Thymus (tissue), 11 donors: ENCODE results near the gene PRR36. TPM values are rescaled to one million over a fixed set of nuclear protein-coding genes. Genes with fewer than 3 reads are reported as not detected.

ENCODE experiments used
- DNase-seq, 9 donors: peaks; one replicate each; pipeline ENCODE4 v3.0.0-alpha.2; 2013; ENCODE audit warnings: low spot score in 9 of 9, low read depth in 6 of 9, missing footprints in 1 of 9
- H3K27ac ChIP-seq, 2 donors: one replicate each; pipeline ENCODE4 v1.5.1; 2013; ENCODE audit warnings: control low read depth in 1 of 2, low read depth in 1 of 2, low read length in 1 of 2, mild to moderate bottlenecking in 1 of 2, moderate library complexity in 1 of 2
- H3K27me3 ChIP-seq, 2 donors: one replicate each; pipeline ENCODE4 v1.5.1; 2013; ENCODE audit warnings: low read length in 1 of 2; ENCODE audit not compliant: control insufficient read depth in 2 of 2, insufficient read depth in 1 of 2
- H3K36me3 ChIP-seq, 2 donors: one replicate each; pipeline ENCODE4 v1.5.1; 2013; ENCODE audit warnings: low read length in 1 of 2, mild to moderate bottlenecking in 1 of 2, moderate library complexity in 1 of 2; ENCODE audit not compliant: control insufficient read depth in 2 of 2, insufficient read depth in 2 of 2
- H3K4me1 ChIP-seq, 2 donors: one replicate each; pipeline ENCODE4 v1.5.1; 2013; ENCODE audit warnings: low read length in 2 of 2; ENCODE audit not compliant: control insufficient read depth in 2 of 2, insufficient read depth in 2 of 2
- H3K4me3 ChIP-seq, 2 donors: one replicate each; pipeline ENCODE4 v1.5.1; 2013; ENCODE audit warnings: low read length in 2 of 2, control low read depth in 1 of 2, mild to moderate bottlenecking in 1 of 2
- H3K9me3 ChIP-seq, 2 donors: one replicate each; pipeline ENCODE4 v1.5.1; 2013; ENCODE audit warnings: low read length in 1 of 2, mild to moderate bottlenecking in 1 of 2; ENCODE audit not compliant: control insufficient read depth in 2 of 2, insufficient read depth in 1 of 2
- WGBS: extraction: QIAGEN DNeasy Blood & Tissue Kit; methylation state at CpG from one replicate; pipeline ENCODE4 v1.1.7; 2013; 5-methylcytosine and 5-hydroxymethylcytosine counted together
- polyA plus RNA-seq: library from polyadenylated mRNA; stranded (reverse); fragments of 200-250 nt; gene quantifications from one replicate; pipeline ENCODE4 v1.2.3, GENCODE V29; 2013
- total RNA-seq: library from RNA; stranded (reverse); fragments of 120-200 nt; gene quantifications from one replicate; pipeline ENCODE4 v1.2.4, GENCODE V29; 2013
- donor health status: healthy.

The PRR36 gene
- total and polyA plus RNA-seq, 2 donors, result 0.09 to 0.16 TPM

DNA sequence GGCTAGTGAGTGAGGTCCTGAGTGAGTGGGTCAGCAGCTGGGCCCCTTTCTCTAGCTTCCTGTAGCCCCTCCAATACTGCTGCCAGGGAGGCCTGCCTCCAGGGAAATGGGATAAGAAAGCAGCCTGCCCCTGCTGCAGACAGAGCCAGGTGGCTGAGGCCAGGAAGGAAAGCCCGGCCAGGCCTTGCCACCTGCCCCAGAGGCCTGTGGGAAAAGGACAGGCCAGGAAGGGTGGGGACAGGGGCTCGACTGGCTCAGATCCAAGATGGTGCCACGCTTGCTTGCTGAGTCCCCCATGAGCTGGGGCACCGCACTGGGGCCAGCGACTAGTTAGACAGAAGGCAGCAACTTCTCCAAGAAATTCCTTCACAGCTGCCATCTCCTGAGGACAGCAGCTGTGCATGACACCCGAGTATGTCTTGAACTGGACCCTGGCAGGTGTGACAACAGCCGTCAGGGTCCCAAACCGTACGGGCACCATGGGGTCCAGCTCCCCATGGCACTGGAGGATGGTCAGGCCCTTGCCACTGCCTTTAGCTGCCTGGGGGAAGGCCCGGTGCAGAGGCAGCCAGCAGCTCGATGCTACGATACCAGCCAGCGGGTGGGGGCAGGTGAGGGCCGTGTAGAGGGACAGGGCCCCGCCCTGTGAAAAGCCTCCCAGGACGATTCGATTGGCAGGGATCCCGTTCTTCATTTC, 5.1 kb upstream of the PRR36 start:
- peaks cover 5 to 7% of the 10 kb centered on the region in 2 donors for H3K4me1 ChIP-seq
- WGBS, result 90% methylated on average over 18 of the region's 18 CpGs
- H3K9me3 ChIP-seq, result peaks cover 0 to 2% of the 10 kb centered on the region in 2 donors
- no peak overlapping the region for H3K27ac ChIP-seq
- peaks cover 7 to 34% of the 10 kb centered on the region in 2 donors for H3K27me3 ChIP-seq
- H3K4me3 ChIP-seq, result no peak overlapping the region
- H3K36me3 ChIP-seq, result no peaks in the 10 kb centered on the region
- DNase-seq, result no peak

GRCh38 chr19:7877249-7877836, 3.2 kb upstream of the PRR36 start:
- no peak overlapping the region for H3K4me3 ChIP-seq
- no peaks in the 10 kb centered on the region for H3K36me3 ChIP-seq
- H3K9me3 ChIP-seq, result peaks cover 2 to 10% of the 10 kb centered on the region in 2 donors
- H3K27me3 ChIP-seq, result peaks cover 25 to 53% of the 10 kb centered on the region in 2 donors
- WGBS, result 95% methylated on average over 6 of the region's 6 CpGs
- H3K4me1 ChIP-seq, result peaks cover 5 to 7% of the 10 kb centered on the region in 2 donors
- no peak overlapping the region for H3K27ac ChIP-seq
- DNase-seq, result no peak

- peaks cover 32 to 74% of the 10 kb centered on the region in 2 donors for H3K27me3 ChIP-seq
- peaks cover 4 to 25% of the 10 kb centered on the region in 2 donors for H3K9me3 ChIP-seq
- H3K36me3 ChIP-seq, result no peaks in the 10 kb centered on the region
- H3K27ac ChIP-seq, result no peak overlapping the region
- H3K4me1 ChIP-seq, result peaks cover 5 to 25% of the 10 kb centered on the region in 2 donors
- peak overlapping the region in 1 of 2 donors; percentile 39 for H3K4me3 ChIP-seq
- DNase-seq, result peak in 1 of 9 donors; percentile 29
- 27% methylated on average over 12 of the region's 12 CpGs for WGBS
These were observed 695 bp upstream of the PRR36 start for GRCh38 chr19:7874897-7875273.

- H3K36me3 ChIP-seq, result no peaks in the 10 kb centered on the region
- peaks cover 4 to 25% of the 10 kb centered on the region in 2 donors for H3K9me3 ChIP-seq
- no peak for DNase-seq
- H3K27ac ChIP-seq, result no peak overlapping the region
- 22% methylated on average over 53 of the region's 53 CpGs for WGBS
- H3K4me1 ChIP-seq, result peaks cover 7 to 36% of the 10 kb centered on the region in 2 donors
- no peak overlapping the region for H3K4me3 ChIP-seq
- peaks cover 32 to 76% of the 10 kb centered on the region in 2 donors for H3K27me3 ChIP-seq
These were observed 700 bp downstream of the PRR36 start for GRCh38 chr19:7873304-7874075.

DNA sequence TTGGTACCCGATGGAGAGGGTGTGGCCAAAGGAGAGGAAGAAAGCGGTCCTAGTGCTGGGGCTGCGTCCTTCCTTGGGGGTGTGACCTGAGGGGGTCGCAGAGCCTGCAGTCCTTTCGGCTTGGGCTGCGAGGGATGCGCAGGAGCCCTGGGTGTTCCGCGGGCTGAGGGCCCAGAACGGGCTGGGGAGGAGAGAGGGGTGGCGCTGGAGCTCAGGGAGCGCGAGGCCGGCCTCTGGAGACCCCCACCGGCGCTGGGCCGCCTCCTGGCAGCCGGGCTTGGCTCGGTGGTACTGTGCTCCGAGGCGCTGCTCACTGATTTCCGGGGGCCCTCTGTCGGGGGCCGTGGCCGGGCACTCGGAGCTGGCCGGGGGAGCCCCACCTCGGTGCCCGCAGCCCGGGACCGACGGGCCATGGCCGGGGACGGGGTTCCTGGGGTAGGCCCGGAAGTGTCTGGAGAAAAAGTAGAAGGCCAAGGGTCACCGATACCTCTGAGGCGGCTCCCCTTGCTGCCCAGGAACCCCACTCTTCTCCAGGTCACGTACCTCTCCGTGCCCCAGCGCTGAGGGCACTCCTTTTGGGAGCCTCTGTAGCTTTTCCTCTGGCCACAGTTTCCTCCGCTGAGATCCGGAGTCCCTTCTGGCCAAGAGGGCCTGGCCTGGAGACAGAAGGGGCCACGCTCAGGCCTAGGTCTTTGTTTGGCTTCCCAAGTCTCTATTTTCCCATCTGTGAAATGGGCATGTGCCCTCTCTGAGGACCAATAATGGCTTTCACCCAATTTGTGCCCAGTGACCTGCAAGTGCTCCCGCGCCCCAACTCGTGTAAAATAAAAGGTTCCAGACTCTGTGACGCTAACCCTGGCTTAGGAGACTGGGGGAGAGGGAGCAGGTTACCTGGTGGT, 1.6 kb downstream of the PRR36 start:
- H3K36me3 ChIP-seq, result no peaks in the 10 kb centered on the region
- H3K4me3 ChIP-seq, result no peak overlapping the region
- H3K4me1 ChIP-seq, result peaks cover 7 to 45% of the 10 kb centered on the region in 2 donors
- H3K27ac ChIP-seq, result no peak overlapping the region
- peaks cover 4 to 27% of the 10 kb centered on the region in 2 donors for H3K9me3 ChIP-seq
- 56% methylated on average over 47 of the region's 47 CpGs for WGBS
- H3K27me3 ChIP-seq, result peaks cover 37 to 84% of the 10 kb centered on the region in 2 donors
- no peak for DNase-seq

GRCh38 chr19:7871437-7872305, 2.5 kb downstream of the PRR36 start:
- Histone ChIP-seq H3K4me3 (no peak overlapping the region), H3K27ac (no peak overlapping the region), H3K36me3 (no peaks in the 10 kb centered on the region), H3K9me3 (peaks cover 4 to 27% of the 10 kb centered on the region in 2 donors), H3K27me3 (peaks cover 45 to 88% of the 10 kb centered on the region in 2 donors), H3K4me1 (peaks cover 7 to 45% of the 10 kb centered on the region in 2 donors)
- DNase-seq, result peak in 3 of 9 donors; percentile 55 to 67 (median 59)
- WGBS, result 12% methylated on average over 33 of the region's 33 CpGs

GRCh38 chr19:7870571-7871436, 3.4 kb downstream of the PRR36 start:
- H3K4me3 ChIP-seq, result no peak overlapping the region
- H3K36me3 ChIP-seq, result no peaks in the 10 kb centered on the region
- peaks cover 7 to 45% of the 10 kb centered on the region in 2 donors for H3K4me1 ChIP-seq
- peaks cover 4 to 27% of the 10 kb centered on the region in 2 donors for H3K9me3 ChIP-seq
- H3K27me3 ChIP-seq, result peaks cover 45 to 88% of the 10 kb centered on the region in 2 donors
- WGBS, result 58% methylated on average over 11 of the region's 11 CpGs
- no peak overlapping the region for H3K27ac ChIP-seq
- peak in 2 of 9 donors; percentile 48 to 57 for DNase-seq
